ENCODE measurements around the gene TRIM2. TPM values are rescaled to one million over a fixed set of nuclear protein-coding genes. Genes with fewer than 3 reads are reported as not detected.

The TRIM2 gene
- total and polyA plus RNA-seq, 2 experiments from 2014 or later: 22.0 to 61.5 TPM

DNA sequence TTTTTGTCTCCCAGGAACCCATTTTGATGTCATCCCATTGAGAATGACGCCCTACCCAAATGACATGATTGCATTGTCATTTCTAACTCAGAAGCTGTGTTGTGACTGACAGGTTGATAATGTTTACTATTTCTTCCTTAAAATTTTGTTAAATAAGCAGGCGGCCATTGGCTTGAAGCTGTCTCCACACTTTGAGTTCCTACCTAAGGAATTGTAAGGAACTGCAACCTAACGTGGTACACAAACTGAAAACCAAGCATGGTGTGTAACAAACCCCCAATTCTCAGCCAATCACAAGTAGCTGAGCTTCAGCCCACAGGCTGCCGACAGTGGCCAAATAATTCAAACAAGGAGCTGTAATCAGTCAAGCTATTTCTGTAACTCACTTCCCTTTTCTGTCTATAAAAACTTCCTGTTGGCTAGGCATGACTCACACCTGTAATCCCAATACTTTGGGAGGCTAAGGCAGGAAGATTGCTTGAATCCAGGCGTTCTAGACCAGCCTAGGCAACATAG, 137.4 kb downstream of the TRIM2 start (continued):
- TF ChIP-seq ZNF462 (CRISPR knock-in tag; IDR thresholded peaks at IDR 0.05) (no peak), ZNF114 (CRISPR knock-in tag; IDR thresholded peaks at IDR 0.05) (no peak), CREB1 (CRISPR knock-in tag; IDR thresholded peaks at IDR 0.05; ENCODE audit: low read depth) (no peak), REST (IDR thresholded peaks at IDR 0.05; ENCODE audit: unreplicated experiment) (no peak), NANOG (IDR thresholded peaks at IDR 0.05; ENCODE audit: borderline replicate concordance) (no peak)
